HepG2 (cell line): ENCODE results near the gene GLIS1. TPM values are rescaled to one million over a fixed set of nuclear protein-coding genes. Genes with fewer than 3 reads are reported as not detected.

Experiments
- BCL6 ChIP-seq: IDR thresholded peaks from 2 replicates; pipeline ENCODE4 v1.6.1; 2016; ENCODE audit warnings: missing genetic modification reagents, missing compliant biosample characterization
- NFKBIZ ChIP-seq: IDR thresholded peaks from 2 replicates; pipeline ENCODE4 v1.6.1; 2018; ENCODE audit warnings: missing genetic modification reagents, missing compliant biosample characterization
- NR3C1 ChIP-seq: sonication (generic); formaldehyde crosslinking; IDR thresholded peaks from 2 replicates; pipeline ENCODE4 v1.4.0; 2020; ENCODE audit warnings: missing genetic modification reagents
- PAWR ChIP-seq: sonication (generic); formaldehyde crosslinking; IDR thresholded peaks from 2 replicates; pipeline ENCODE4 v1.4.0; 2020; ENCODE audit warnings: missing genetic modification reagents, mild to moderate bottlenecking, borderline replicate concordance
- RORA ChIP-seq: sonication (generic); formaldehyde crosslinking; IDR thresholded peaks from 2 replicates; pipeline ENCODE4 v1.5.0; 2020; ENCODE audit warnings: mild to moderate bottlenecking, missing genetic modification reagents, moderate library complexity
- SOX6 ChIP-seq, 2 experiments: fragments of 450-650 bp in 1 of 2; sonication (generic) in 1 of 2; formaldehyde crosslinking in 1 of 2; IDR thresholded peaks; 2 replicates each; pipeline versions ENCODE4 v1.4.0 to v1.6.1; 2017 to 2020; ENCODE audit warnings: antibody characterized with exemption in 1 of 2, mild to moderate bottlenecking in 1 of 2, missing genetic modification reagents in 1 of 2
- ZNF816 ChIP-seq: sonication (generic); formaldehyde crosslinking; IDR thresholded peaks from 2 replicates; pipeline ENCODE4 v1.8.0; 2022; ENCODE audit warnings: missing genetic modification reagents, mild to moderate bottlenecking, borderline replicate concordance
- ZNF891 ChIP-seq: sonication (generic); formaldehyde crosslinking; IDR thresholded peaks from 2 replicates; pipeline ENCODE4 v1.5.0; 2020; ENCODE audit warnings: mild to moderate bottlenecking, missing genetic modification reagents
- polyA plus RNA-seq, 8 experiments: library from polyadenylated mRNA; depleted of rRNA in 3 of 8; stranded (reverse) in 7 of 8; unstranded in 1 of 8; fragments of >200 nt; fragmentation: Illumina TruSeq in 4 of 8; extraction: Trizol in 4 of 8; gene quantifications; 2 replicates each; pipeline versions ENCODE4 v1.2.1 to v1.2.3, GENCODE V29; 2011 to 2016; ENCODE audit warnings: low read depth in 4 of 8, missing spikeins in 1 of 8, mixed read lengths in 1 of 8; ENCODE audit not compliant: insufficient read depth in 1 of 8
- total RNA-seq, 5 experiments: library from RNA; depleted of rRNA; stranded (reverse); fragments of >200 nt; fragmentation: Illumina TruSeq; extraction: Trizol; gene quantifications; 2 replicates each; pipeline ENCODE4 v1.2.3, GENCODE V29; 2016; ENCODE audit warnings: low read depth in 1 of 5
- TF ChIP-seq, protein P1 (sequence below): sonication (generic); formaldehyde crosslinking; IDR thresholded peaks from 2 replicates; pipeline ENCODE4 v1.8.1; 2022; ENCODE audit warnings: low read depth, mild to moderate bottlenecking, missing genetic modification reagents
- TF ChIP-seq, protein P2 (sequence below): sonication (generic); formaldehyde crosslinking; IDR thresholded peaks from 2 replicates; pipeline ENCODE4 v1.4.0; 2020; ENCODE audit warnings: missing genetic modification reagents
- TF ChIP-seq, protein P3 (sequence below): sonication (generic); IDR thresholded peaks from 2 replicates; pipeline ENCODE4 v1.6.1; 2016; ENCODE audit warnings: low read depth, borderline replicate concordance
- TF ChIP-seq, protein P4 (sequence below): sonication (generic); formaldehyde crosslinking; IDR thresholded peaks from 2 replicates; pipeline ENCODE4 v1.4.0; 2020; ENCODE audit warnings: mild to moderate bottlenecking, missing genetic modification reagents
- TF ChIP-seq, protein P5 (sequence below): sonication (generic); formaldehyde crosslinking; IDR thresholded peaks from 2 replicates; pipeline ENCODE4 v1.4.0; 2020; ENCODE audit warnings: missing genetic modification reagents, borderline replicate concordance

The GLIS1 gene
- total and polyA plus RNA-seq, 2 of the 13 experiments (the other 11 are each of a cell fraction or from before 2014, with no cell fraction given) = 0.03 TPM; not detected in 1

DNA sequence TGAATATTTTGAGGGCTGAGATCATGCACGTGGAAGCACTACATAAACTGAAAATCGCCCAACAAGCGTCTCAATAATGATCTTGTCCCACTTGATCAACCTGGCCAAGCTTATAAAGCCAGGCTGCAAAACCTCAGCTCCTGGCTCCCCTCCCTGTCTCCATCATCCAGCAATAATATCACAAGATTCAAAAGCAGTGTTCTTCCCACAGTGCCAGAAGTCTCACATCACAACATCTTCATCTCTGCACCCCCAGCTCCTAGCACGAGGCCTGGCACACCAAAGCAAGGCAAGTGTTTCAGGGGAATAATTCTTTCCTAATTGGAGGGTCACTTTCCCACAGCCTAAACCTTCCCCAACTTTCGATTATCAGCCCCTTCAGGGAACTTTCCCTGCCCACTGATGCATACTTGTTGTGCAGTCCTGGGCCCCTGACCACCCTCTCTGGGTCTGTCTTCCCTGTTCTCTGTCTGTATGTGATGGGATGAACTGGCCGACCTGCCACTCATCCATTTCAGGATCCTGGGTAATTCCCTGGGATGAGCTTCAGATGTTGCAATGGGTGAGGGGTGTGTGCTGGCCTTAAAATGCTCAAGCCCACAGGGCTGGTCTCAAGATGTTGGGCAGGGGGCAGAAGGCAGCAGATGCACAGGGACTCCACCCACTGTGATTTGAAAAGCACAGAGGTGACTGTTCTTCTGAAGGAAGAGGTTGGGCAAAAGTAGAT, 150.7 kb downstream of the GLIS1 start (continued):
- TF ChIP-seq, protein P1, sequence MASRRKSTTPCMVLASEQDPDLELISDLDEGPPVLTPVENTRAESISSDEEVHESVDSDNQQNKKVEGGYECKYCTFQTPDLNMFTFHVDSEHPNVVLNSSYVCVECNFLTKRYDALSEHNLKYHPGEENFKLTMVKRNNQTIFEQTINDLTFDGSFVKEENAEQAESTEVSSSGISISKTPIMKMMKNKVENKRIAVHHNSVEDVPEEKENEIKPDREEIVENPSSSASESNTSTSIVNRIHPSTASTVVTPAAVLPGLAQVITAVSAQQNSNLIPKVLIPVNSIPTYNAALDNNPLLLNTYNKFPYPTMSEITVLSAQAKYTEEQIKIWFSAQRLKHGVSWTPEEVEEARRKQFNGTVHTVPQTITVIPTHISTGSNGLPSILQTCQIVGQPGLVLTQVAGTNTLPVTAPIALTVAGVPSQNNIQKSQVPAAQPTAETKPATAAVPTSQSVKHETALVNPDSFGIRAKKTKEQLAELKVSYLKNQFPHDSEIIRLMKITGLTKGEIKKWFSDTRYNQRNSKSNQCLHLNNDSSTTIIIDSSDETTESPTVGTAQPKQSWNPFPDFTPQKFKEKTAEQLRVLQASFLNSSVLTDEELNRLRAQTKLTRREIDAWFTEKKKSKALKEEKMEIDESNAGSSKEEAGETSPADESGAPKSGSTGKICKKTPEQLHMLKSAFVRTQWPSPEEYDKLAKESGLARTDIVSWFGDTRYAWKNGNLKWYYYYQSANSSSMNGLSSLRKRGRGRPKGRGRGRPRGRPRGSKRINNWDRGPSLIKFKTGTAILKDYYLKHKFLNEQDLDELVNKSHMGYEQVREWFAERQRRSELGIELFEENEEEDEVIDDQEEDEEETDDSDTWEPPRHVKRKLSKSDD (CRISPR knock-in tag) = no peak
- TF ChIP-seq NR3C1 = no peak
- TF ChIP-seq RORA (CRISPR knock-in tag) = no peak
- TF ChIP-seq, protein P2, sequence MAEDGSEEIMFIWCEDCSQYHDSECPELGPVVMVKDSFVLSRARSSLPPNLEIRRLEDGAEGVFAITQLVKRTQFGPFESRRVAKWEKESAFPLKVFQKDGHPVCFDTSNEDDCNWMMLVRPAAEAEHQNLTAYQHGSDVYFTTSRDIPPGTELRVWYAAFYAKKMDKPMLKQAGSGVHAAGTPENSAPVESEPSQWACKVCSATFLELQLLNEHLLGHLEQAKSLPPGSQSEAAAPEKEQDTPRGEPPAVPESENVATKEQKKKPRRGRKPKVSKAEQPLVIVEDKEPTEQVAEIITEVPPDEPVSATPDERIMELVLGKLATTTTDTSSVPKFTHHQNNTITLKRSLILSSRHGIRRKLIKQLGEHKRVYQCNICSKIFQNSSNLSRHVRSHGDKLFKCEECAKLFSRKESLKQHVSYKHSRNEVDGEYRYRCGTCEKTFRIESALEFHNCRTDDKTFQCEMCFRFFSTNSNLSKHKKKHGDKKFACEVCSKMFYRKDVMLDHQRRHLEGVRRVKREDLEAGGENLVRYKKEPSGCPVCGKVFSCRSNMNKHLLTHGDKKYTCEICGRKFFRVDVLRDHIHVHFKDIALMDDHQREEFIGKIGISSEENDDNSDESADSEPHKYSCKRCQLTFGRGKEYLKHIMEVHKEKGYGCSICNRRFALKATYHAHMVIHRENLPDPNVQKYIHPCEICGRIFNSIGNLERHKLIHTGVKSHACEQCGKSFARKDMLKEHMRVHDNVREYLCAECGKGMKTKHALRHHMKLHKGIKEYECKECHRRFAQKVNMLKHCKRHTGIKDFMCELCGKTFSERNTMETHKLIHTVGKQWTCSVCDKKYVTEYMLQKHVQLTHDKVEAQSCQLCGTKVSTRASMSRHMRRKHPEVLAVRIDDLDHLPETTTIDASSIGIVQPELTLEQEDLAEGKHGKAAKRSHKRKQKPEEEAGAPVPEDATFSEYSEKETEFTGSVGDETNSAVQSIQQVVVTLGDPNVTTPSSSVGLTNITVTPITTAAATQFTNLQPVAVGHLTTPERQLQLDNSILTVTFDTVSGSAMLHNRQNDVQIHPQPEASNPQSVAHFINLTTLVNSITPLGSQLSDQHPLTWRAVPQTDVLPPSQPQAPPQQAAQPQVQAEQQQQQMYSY = no peak
- no peak for TF ChIP-seq ZNF816 (CRISPR knock-in tag)
- TF ChIP-seq ZNF891 = no peak
- TF ChIP-seq, protein P3, sequence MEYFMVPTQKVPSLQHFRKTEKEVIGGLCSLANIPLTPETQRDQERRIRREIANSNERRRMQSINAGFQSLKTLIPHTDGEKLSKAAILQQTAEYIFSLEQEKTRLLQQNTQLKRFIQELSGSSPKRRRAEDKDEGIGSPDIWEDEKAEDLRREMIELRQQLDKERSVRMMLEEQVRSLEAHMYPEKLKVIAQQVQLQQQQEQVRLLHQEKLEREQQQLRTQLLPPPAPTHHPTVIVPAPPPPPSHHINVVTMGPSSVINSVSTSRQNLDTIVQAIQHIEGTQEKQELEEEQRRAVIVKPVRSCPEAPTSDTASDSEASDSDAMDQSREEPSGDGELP = no peak
- TF ChIP-seq SOX6 (IDR thresholded peaks at IDR 0.05) = no peak
- TF ChIP-seq SOX6 (CRISPR knock-in tag; IDR thresholded peaks at IDR 0.05) = no peak
- TF ChIP-seq, protein P4, sequence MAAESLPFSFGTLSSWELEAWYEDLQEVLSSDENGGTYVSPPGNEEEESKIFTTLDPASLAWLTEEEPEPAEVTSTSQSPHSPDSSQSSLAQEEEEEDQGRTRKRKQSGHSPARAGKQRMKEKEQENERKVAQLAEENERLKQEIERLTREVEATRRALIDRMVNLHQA (CRISPR knock-in tag) = no peak
- TF ChIP-seq PAWR = no peak
- TF ChIP-seq NFKBIZ (CRISPR knock-in tag) = no peak
- TF ChIP-seq, protein P5, sequence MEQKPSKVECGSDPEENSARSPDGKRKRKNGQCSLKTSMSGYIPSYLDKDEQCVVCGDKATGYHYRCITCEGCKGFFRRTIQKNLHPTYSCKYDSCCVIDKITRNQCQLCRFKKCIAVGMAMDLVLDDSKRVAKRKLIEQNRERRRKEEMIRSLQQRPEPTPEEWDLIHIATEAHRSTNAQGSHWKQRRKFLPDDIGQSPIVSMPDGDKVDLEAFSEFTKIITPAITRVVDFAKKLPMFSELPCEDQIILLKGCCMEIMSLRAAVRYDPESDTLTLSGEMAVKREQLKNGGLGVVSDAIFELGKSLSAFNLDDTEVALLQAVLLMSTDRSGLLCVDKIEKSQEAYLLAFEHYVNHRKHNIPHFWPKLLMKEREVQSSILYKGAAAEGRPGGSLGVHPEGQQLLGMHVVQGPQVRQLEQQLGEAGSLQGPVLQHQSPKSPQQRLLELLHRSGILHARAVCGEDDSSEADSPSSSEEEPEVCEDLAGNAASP (CRISPR knock-in tag) = no peak
- TF ChIP-seq BCL6 = no peak
